HG03558 (cell line): Measurements from ENCODE around the gene SMO.

Source experiments
- ATAC-seq: cut with Tn5 transposase; IDR thresholded peaks from one replicate; pipeline ENCODE4 v1.9.1; 2021; ENCODE audit warnings: moderate number of reproducible peaks; ENCODE audit not compliant: unreplicated experiment; ENCODE audit errors: extremely low read depth

SMO gene

DNA sequence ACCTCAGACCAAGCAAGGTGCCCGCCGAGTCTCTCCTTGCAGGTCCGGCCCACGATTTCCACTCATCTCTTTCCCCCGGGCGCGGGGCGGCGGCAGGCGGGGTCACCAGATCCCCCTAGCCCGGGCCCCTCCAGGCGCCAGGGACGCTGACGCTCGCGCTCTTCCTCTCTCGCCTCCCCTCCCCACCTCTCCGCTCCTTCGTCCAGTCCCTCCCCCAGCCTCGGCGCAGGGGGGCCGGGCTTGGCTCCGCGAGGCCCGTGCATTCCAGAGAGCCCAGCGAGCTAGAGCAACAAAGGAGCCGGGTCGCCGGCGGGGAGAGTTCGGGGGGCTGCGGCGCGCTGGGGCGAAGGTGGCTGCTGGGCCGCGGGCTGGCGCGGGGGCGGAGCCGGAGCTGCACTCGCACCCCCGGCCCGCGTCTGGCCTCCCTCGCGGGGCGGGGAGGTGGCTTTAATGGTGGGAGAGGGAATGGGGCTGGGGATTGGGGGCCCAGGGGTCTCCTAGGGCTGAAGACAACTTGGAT lies at the start of gene SMO:
SMO (plus strand) TSS at position 262 of the 520 bp plus-strand sequence. CDS start 519 bp downstream, outside the sequence.
- no peak for ATAC-seq

DNA sequence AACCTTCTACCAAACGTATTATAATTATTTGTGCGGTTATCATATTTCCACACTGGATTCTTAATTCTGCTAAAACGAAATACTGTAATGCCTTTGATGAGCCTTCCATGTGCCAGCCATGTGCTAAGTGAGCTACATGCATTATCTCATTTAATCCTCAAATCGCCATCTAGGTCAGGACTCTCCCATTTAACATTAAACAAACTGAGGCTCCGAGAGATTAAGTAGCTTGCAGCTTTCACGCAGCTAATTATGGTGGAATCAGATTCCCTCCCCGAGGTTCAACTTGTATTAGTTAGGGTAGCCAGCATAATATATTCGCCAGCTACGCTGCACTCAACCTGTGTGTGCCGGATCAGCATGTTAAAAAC lies 44.7 kb upstream of the SMO start:
- no peak for ATAC-seq

GRCh38 chr7:129144095-129144833 lies 44.2 kb upstream of the SMO start, which contains the start of gene TSPAN33:
Gene TSPAN33 (plus strand): TSS chr7:129144707. CDS start chr7:129144981, 274 bp downstream.
- ATAC-seq, result no peak

- no peak for ATAC-seq
These were observed 43.4 kb upstream of the SMO start for GRCh38 chr7:129144834-129145668.

GRCh38 chr7:129146237-129146979 lies 42.0 kb upstream of the SMO start:
- peak; percentile 60 for ATAC-seq

- ATAC-seq, result no peak
These were observed 40.7 kb upstream of the SMO start for GRCh38 chr7:129147731-129148130.

DNA sequence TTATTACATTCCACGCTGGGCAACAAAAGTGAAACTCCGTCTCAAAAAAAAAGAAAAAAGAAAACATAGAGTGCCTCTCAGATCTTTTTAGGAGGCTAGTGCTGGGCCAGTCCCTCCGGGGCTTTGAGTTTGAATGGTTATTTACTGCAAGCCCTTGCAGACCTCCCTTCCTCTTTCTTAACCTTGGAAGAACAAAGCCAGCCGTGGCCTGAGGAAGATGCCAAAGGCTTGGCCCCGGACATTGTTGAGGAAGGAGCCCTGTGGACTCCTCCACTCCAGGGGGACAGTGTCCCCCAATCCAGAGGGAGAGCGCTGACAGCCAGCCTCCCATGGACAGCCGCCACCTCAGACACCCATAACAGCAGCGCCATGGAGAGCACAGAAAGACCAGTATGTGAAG lies 38.9 kb upstream of the SMO start:
- ATAC-seq, result no peak

DNA sequence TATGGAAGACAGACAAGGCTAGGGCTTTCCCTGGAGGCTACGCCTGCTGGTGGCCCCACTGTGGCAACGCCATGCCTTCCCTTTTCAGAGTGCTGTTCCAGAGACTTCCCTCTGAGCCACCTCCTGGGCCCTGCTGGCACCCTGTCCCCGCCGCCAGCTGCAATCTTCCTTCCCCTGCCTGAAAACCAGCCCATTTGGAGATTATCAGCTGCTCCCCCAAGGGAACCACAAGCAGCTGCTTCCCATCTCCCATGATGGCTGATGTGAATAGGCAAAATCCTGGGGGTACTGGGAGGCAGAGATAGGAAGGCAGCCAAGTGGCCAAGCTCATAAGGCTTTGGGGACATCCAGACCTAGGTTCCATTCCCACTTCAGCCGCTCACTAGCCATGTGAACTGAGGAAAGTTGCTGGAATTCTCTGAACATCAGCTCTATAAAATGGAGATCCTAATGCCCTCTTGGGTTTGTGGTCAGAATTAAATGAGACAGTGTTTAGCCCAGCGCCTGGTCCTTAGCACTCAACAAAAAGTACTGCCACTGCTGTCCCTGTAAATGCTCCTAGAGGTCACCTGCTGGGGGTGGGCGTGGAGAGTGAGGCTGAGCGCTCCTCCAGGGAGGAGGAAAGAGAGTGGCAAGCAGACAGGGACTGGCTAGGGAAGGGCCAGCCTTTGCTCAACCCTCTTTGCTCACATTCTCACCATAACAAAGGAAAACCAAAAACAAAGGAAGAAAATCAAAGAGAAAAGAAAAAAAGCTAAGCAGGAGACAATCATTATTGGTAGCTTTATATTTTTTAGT lies 38.0 kb upstream of the SMO start:
- ATAC-seq, result no peak

DNA sequence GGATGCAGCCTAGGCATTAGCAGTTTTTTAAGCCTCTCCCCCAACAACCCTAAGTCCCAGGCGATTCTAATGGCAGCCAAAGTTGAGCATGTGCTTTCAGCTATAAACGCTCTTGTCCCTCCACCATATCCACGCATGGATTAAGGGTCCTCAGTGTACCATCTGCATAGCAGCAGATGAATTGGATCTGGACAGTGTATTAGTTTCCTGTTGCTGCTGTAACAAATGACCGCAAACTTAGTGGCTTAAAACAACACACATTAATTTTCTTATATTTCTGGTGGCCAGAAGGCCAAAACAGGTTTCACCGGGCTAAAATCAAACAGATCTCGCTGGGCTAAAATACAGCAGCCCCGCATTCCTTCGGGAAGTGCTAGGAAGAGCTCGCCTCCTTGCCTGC lies 30.8 kb upstream of the SMO start:
- no peak for ATAC-seq

DNA sequence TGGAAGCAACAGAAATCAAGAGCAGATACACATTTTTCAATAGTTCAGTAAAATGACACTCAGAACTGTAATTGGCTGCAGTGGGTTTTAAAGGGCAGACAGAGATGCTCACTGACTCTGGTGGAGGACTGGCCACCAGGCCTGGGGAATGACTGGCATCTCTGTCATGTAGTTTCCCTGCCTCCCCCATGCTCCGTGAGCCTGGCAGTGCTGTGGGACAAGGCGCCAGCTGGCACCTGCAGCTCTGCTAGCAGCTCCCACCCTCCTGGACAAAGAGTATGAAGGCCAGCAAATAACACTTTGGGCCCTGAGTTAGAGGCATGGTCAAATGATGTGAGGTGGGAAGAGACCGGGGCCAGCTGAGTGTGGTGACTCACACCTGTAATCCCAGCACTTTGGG lies 28.9 kb upstream of the SMO start:
- no peak for ATAC-seq

DNA sequence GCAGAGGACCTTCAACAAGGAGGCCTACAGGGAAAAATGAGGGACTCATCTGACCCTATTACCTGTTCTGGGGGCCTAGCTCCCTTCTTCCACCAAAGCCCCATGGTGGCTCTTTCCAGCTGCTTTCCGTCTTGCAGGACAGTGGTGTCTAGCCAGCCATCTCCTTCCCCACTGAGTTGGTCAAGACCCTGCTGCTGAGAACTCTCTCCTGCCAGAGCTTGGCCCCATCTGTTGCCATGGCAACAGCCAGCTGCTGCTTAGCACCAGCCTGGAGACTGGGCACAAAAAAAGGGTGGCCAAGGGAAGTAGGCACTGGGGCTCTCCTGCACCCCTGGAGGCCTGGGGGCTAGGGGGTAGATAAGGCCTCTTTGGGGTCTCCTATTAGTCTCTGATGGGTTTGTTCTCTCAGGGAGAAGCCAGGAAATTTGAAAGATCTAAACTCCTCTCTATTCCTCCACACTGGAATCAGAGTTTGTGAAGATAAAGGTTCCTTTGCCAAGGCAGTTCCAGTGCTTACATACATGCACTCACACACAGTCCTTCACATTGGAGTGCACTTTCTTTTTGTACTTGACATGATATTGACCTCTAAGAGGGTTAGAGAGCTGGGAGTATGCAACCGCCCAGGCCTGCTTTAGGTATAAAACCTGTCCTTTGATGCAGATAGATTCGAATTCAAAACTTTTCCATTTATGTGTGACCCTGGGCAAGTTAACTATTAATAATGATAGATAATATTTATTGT lies 28.1 kb upstream of the SMO start:
- ATAC-seq, result no peak

- no peak for ATAC-seq
These were observed 26.8 kb upstream of the SMO start for GRCh38 chr7:129161524-129162225.

DNA sequence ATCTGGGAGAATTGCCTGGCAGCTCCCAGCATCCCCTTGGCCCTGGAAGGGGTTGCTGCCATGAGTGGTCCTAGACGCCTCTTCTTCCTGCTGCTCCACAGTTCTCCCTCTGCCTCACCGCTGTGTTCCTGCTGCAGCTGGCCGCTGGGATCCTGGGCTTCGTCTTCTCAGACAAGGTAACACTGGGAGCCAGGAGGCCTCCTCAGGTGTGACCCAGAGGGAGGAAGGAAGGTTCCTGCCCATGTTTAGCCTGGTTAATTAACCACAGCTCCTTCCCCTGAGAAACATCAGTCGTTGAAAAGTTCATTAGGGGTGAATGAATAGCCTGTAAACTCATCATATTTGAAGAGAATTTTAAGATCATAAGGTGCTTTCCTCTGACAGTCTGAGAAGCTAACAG lies 25.7 kb upstream of the SMO start:
- no peak for ATAC-seq

DNA sequence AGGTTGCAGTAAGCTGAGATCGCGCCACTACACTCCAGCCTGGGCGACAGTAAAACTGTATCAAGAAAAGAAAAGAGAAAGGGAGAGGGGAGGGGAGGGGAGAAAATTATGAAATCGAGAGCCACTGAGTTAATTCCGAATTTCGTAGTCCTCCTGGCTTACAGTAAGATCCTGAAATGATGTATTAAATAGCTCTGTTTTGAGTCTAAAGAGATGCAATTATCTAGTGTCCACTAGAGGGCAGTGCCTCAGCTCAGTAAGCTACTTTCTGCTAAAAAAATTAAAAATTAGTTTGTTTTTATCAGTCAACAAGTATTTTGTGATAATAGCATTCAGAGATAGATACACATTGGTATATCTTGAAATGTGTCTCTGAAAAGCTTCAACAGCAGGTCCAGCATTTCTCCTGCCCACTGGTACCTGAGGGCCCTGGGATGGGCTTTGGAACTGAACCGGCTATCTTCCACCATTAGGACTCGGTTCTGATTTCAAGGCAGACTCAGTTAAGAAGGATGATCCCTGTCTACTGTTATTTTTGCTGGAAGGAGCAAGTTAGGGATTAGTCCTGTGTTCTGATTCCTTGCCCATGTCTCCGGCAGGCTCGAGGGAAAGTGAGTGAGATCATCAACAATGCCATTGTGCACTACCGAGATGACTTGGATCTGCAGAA lies 24.4 kb upstream of the SMO start:
- no peak for ATAC-seq

DNA sequence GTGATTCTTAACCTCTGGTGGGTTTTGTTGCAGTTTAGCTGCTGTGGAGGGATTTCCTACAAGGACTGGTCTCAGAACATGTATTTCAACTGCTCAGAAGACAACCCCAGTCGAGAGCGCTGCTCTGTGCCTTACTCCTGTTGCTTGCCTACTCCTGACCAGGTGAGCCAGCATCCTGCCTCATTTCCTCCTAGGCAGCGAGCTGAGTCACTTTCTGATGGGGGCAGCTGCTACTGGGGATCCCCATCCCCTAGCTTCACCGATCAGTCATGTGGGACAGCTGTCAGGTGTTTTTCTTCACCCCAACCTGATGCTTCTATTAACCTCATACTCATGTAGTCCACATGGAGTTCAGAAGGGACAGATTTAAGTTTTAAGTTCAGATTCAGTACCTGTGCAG lies 21.7 kb upstream of the SMO start:
- no peak for ATAC-seq

DNA sequence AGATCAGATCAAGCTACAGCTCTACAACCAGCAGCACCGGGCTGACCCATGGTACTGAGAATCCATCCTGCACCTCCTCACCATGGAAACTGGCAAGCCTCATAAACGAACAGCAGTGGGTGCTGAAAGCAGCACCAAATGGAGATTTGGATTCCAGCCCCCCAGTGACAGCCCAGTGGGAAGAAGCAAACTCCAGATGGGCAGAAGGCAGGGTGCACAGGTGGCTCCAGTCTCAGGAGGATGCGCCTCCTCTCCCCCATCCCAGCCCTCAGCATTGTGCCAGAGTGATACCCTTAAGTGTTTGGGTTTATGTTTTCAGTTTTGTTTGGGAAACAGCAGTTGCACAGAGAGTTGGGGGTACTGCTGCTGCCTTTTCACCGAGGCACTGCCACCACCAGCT lies 20.6 kb upstream of the SMO start:
- no peak for ATAC-seq

- no peak for ATAC-seq
These were observed 20.0 kb upstream of the SMO start for GRCh38 chr7:129168231-129169021.
